OCI-M2 (cell line): ENCODE results near the gene ART1.
A peak's percentile ranks its signal among the peaks of the same experiment; 100 is the strongest.
"Not testable (repeated sequence)": the region's sequence is repeated elsewhere in the genome, so short reads cannot be mapped to it uniquely, and the experiment has no call there.

Source experiments
- DNase-seq: peaks from one replicate; lab custom pipeline; 2025; ENCODE audit not compliant: unreplicated experiment; lab: John Stamatoyannopoulos, UW

ART1 gene

DNA sequence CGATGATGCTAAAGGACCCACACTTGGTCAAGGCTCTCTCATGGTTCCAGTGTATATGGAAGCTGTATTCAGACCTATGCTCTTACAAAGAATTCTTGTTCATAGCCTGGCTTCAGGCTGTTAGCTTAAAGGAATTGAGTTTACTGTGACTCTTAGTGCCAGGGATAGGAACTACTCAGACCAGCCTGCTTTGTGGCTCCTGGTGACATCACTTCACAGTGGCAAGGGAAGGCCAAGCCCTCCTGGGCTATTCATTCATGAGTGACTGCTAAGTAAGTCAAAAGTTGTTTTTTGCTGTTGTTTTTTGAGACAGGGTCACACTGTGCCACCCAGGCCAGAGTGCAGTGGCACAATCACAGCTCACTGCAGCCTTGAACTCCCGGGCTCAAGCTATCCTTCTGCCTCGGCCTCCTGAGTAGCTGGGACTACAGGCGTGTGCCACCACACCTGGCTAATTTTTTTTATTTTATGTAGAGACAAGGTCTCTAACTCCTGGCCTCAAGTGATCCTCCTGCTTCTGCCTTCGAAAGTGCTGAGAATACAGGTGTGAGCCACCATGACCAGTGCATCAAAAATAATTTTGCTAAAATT lies 12.8 kb upstream of the ART1 start:
- no peak for DNase-seq

DNA sequence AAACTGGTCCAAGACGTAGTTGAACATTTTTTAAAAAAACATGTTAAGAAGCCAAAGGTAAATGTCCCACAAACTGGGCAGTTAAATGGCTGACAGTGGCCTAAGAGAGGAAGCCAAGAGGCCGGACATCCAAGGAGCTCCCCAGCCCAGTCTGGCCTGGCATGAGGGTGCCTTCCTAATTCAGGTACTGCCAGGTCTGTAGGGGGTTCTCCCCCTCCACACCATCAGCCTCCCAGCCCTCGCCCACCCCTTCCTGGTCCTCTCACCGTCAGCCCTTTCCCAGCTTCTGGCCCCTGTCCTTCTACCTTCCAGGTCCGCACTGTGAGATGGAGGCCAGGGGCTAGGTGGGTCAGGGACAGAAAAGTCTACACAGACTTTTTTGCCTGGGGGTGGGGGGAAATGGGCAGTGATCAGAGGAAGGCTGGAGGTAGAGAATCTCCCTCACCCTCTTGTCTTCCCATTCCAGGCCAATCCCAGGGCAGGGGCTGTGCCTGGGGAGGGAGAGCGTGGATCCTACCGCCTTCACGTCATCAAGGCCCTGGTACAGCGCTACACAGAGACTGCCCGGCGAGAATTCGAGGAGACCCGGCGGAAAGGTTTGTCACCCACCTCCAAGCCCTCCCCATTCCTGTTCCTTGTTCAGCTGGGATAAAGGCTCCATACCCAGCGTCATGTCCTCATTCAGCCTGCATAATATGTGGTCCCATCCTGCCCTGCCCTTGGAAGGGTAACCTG lies 9.1 kb upstream of the ART1 start:
- DNase-seq: no peak

DNA sequence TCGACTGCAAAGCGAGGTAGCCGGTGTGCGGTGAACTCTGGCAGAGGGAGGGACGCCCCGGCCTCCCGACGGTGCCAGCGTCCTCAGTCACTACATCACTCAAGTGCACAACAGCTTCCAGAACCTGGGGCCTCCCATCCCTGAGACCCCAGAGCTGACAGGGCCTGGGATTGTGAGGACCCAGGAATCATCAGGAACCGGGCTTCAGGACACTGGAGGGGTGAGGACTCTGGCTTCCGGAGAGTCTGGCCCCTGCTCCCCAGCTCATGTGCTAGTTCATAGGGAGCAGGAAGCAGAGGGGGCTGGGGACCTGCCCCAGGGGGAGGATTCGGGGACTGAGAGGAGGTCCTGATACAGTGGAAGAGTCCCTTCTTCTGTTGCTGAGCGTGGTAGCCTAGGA lies 7.7 kb upstream of the ART1 start:
- no peak for DNase-seq

DNA sequence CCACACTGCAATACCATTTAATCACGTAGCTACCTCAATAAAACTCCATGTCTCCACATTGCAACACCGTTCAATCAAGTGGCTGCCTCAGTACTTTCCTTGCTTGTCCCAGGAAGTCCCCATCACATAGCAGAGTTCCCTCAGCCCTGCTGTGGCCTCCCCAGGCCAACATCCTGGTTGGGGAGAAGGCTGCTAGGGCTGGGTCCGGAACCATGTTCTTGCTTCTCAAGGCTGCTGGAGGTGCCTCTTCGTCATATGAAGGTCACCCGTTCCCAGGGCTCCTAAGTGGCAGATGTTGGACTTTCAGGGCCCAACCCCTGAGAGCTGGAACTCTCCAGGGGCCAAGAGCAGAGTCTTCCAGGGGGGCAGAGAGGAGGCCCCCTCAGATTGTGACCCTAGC lies 6.4 kb upstream of the ART1 start:
- DNase-seq: no peak

DNA sequence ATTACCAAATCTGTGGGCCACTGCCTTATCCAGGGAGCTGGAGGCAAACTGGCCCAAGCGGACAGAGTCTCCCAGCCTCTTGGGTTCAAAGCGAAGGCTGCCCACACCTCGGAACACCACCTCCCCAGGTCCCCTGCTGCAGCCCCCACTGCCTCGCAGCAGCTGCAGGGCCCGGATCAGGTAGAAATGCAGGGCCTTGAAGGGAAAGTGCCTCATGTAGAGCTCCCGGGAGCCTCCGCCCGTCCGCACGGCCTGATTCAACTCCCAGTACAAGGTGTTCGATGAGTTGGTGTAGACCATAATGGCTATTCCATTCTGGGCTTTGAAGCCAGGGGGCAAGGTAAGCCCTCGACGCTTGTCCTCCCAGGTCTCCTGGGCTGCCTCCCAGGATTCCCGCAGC lies 5.1 kb upstream of the ART1 start:
- no peak for DNase-seq

DNA sequence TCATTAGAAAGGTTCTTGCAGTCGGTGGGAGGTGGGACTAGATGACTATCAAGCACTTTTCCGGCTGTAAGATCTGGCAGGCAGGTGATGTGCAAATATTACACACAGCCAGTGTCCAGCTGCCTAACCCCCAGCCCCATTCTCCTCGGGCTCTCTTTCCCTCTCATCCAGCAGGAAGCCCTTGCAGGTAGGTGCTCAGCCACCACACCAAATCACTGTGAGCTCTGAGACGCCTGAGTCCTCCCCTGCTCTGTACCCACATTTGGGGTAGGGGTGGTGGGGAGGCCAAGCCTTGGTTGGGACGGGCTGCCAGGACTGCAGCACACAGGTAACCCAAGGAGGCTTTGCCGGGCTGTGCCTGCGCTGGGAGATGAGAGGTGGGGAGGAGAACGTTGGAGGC lies 3.7 kb upstream of the ART1 start:
- no peak for DNase-seq

DNA sequence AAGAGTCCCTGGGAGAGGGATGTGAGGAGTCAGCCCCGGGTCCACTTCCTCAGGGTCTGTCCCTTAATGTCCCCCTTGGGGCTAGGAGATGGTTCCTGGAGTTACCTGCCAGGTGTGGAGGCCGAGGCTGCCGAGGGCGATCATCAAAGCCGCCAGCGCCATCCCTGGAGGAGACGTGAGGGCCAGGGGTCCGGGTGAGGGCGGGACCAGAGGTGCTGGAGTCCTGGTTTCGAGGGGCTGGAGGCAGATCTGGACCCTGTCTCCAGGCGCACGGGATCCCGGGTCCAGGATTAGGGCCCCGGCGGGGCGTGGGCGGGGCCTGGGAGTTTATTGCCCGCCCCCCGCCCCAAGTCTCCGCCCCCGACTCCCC lies 3.2 kb upstream of the ART1 start, which contains the start of gene ART5:
Gene ART5 (minus strand): TSS at position 292 of the 370 bp plus-strand sequence. CDS start 130 bp downstream, at position 162.
- DNase-seq: no peak

DNA sequence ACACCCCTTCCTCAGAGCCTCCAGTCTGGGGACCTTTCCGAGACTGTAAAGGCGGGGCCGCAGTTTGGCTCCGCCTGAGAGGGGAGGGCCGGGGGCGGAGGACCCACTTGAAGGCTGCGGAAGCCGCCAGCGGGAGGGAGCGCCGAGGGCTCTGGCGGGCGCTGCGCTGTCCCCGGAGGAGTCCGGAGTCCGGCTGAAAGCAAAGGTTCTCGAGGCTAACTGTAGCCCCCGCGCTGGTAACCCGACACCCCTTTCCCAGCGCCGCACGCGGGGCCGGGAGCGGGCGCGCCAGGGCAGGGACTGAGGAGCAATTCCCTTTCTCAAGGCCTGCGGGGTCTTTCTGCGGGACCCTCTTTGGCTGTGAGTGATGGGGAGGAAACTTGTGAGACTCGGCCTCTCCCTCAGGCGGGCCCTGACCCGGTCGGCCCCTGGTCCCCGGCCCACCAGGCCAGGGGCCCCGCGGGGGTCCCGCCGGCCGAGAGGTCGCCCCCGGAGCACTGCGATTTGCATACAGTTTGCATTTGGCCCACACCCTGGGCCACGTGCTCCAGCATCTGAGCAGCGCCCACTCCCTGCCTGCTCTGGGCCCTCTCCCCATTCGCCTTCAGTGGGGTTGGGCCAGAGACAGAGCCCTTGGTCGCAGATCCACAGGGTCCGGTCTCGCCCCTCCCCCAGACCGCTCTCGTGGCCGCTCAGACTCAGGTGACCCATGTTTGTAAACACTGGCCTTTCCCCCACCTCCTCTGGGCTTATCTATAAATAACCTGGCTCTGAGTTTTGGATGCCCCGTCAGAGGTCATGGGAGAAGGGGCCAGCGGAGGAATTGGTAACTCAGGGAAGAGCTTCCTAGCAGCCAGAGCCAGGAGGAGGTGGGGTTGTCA lies 2.6 kb upstream of the ART1 start:
- peak; percentile 19 for DNase-seq

DNA sequence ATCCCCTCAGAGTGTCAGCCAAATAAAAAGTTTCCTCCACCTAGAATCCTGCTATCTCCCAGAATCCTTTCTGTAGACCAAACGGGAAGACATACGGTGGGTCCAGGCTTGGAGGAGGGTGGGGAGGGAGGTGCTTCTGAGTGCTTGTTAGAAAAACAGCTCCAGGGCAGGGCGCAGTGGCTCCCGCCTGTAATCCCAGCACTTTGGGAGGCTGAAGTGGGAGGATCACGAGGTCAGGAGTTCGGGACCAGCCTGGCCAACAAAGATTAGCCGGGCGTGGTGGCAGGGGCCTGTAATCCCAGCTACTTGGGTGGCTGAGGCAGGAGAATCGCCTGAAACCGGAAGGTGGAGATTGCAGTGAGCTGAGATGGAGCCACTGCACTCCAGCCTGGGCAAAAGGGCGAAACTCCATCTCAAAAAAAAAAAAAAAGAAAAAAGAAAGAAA lies 1.8 kb upstream of the ART1 start:
- DNase-seq: not testable (repeated sequence)

DNA sequence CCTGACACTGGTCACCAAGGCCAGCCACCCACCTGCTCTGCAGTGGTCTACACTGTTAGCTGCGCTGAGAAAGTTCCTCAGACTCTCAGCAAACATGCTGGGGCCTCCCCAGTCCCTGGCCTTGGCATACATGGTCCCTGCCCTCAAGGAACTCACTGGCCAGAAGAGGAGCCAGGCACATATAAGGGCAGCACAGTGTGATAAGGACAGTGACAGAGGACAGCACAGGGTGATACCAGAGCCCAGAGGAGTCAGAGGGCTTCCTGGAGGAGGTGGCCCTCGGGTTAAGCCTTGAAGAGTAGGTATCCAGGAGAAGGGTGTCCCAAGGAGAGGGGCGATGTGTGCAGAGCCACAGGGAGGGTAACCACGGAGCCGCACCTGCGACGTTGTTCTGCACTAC lies 624 bp downstream of the ART1 start:
- no peak for DNase-seq

DNA sequence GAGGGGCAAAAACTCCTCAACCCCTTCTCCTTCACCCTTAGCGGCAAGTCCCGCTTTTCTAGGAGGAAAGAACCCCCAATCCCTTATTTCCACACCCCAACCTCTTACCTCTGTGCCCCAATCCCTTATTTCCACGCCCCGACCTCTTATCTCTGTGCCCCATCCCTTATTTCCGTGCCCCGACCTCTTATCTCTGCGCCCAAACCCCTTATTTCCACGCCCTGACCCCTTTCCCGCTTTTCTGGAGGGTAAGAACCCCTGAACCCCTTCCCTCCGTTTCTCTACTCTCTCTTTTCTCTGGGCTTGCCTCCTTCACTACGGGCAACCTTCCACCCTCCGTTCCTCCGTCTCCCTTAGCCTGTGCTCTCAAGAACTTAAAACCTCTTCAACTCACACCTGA lies 3.9 kb downstream of the ART1 start:
- DNase-seq: not testable (repeated sequence)

DNA sequence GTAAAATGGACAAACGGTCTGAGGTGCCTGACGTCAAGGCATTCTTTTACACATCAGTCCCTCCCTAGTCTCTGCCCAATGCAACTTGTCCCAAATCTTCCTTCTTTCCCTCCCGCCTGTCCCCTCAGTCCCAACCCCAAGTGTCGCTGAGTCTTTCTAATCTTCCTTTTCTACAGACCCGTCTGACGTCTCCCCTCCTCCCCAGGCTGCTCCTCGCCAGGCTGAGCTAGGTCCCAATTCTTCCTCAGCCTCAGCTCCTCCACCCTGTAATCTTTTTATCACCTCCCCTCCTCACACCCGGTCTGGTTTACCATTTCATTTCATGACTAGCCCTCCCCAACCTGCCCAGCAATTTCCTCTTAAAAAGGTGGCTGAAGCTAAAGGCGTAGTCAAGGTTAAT lies 4.4 kb downstream of the ART1 start:
- DNase-seq: not testable (repeated sequence)

DNA sequence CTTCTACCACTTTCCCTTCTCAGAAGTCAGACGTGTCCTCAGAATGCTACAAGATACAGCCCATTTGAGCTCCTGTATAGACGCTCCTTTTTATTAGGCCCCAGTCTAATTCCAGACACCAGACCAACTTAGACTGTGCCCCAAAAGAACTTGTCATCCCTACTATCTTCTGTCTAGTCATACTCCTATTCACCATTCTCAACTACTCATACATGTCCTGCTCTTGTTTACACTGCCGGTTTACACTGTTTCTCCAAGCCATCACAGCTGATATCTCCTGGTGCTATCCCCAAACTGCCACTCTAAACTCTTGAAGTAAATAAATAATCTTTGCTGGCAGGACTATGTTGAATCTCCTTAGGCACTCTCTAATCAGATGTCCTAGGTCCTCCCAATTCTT lies 7.6 kb downstream of the ART1 start:
- not testable (repeated sequence) for DNase-seq

DNA sequence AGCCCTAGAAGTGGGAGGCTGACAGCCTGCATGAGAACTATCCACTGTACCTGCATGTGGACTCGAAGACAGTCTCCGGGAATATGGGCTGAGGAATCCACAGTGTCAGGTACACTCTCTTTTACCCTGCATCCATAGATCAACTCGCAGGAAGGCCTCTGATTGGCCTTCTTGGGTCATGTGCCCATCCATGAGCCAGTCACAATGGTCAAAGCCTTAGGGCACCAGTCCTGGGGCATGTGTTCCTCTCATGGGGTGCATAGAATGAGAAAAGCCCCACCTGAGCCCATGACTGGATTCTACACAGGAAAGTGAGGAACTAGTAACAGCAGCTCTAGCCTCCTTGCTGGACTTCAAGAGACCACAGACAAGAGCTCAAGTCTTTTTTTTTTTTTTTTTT lies 10.6 kb downstream of the ART1 start:
- no peak for DNase-seq

DNA sequence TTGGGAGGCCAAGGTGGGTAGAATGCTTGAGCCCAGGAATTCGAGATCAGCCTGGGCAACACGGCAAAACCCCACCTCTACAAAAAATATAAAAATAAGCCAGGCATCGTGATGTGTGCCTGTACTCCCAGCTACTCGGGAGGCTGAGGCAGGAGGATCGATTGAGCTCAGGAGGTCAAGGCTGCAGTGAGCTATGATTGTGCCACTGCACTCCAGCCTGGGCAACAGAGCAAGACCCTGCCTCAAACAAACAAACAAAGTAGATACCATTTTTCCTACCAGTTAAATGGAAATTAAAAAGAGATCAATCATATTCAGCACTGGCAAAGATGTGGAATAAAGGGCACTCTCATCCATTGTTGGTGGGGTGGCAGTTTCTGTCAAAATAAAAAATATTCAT lies 12.4 kb downstream of the ART1 start:
- DNase-seq: not testable (repeated sequence)

DNA sequence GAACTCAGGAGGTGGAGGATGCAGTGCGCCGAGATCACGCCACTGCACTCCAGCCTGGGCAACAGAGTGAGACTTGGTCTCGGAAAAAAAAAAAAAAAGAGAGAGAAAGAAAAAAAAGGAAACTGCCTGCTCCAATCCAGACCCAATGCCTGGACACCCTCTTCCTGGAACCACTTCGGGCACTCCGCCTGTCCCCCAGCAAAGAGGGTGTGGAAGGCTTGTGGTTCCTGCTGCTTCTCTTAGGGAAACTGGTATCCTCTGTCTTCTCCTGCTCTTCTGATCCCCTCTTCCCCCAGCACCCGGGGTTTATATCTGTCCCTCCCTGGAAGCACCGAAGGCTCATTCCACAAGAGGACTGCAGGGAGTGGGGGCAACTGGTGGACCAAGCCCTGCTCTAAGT lies 13.3 kb downstream of the ART1 start:
- DNase-seq: no peak

DNA sequence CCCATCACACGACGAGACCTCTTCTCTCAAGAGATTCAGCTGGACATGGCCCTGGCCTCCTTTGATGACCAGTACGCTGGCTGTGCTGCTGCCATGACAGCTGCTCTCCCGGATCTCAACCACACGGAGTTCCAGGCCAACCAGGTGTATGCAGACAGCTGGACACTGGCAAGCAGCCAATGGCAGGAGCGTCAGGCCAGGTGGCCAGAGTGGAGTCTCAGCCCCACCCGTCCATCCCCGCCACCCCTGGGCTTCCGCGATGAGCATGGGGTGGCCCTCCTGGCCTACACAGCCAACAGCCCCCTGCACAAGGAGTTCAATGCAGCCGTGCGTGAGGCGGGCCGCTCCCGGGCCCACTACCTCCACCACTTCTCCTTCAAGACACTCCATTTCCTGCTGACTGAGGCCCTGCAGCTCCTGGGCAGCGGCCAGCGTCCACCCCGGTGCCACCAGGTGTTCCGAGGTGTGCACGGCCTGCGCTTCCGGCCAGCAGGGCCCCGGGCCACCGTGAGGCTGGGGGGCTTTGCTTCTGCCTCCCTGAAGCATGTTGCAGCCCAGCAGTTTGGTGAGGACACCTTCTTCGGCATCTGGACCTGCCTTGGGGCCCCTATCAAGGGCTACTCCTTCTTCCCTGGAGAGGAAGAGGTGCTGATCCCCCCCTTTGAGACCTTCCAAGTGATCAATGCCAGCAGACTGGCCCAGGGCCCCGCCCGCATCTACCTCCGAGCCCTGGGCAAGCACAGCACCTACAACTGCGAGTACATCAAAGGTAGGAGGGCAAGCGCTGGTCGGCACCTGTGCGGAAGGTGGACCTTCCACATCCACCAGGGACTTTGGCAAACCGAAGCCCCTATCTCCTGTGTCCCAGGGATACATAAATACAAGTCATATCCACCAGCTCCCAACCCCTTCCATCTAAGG lies 14.9 kb downstream of the ART1 start:
- no peak for DNase-seq

DNA sequence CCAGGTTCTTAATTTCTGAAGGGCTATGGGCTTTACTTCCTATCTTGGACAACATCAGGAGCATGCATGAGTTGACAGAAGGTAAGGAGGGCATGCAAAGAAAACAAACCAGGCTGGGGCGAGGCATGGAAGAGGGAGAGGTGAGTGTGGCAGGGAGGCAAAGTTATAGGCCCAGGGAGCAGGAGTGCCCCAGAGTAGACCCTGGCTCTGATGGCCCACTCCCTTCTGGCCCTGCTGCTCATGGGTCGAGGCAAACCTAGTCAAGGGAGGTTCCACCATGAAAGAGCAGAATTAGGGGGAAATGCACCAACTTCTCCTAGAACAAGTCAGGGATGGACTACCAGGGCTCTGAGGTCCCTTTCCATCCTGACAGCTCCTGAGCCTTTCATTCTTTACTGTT lies 16.0 kb downstream of the ART1 start:
- no peak for DNase-seq

DNA sequence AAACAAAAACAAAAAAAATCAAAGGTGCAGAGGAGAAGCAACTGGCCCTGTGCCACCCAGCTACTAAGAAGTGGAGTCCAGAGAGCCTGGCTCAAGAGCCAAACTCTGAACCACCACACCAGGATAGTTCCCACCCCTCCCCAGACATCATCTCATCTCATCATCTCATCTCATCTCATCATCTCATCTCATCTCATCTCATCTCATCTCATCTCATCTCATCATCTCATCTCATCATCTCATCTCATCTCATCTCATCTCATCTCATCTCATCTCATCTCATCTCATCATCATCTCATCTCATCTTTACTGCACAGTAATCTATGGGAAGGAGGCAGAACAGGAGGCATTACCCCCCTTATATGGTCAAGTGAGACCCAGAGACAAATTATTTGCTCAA lies 17.9 kb downstream of the ART1 start:
- DNase-seq: no peak

DNA sequence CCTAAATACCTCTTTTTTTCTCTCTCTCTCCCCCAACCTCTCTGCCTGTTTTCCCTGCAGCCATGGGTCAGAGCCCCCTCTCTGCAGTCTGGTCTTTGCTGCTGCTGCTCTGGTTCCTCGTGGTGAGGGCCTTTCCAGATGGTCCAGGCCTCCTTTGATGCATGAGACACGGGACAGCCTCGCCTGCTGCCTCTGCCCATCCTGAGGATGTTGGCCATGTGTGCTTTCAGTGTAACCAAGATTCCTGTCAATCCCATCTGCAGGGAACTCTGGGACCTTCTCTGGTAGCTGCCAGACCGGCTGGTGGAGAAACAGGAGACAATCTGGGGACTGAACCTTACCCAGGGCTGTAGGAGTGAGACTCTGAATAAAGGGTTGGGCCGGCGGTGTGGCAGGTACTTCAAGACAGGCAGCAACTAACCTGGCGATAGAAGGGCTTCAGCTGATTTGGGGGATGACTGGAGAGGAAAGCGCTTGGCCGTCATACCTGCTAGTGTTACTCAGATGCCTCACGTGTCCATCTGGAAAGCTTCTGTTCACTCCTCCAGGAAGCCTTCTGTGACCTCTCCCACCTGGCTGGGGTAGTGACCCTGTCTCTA lies 19.2 kb downstream of the ART1 start:
- DNase-seq: no peak
